CD14-positive monocyte (primary cell): ENCODE measurements around the gene GREB1L. TPM values are rescaled to one million over a fixed set of nuclear protein-coding genes. Genes with fewer than 3 reads are reported as not detected.

Experiments used
- DNase-seq, 3 donors: peaks; one replicate each; pipeline ENCODE4 v3.0.0-alpha.2; 2011 to 2022
- H2AFZ ChIP-seq: 2 replicates; pipeline ENCODE4 v1.6.0; 2012; ENCODE audit warnings: mild to moderate bottlenecking, low read depth, low read length, inconsistent platforms; ENCODE audit not compliant: insufficient read depth, poor library complexity, severe bottlenecking
- H3K27ac ChIP-seq, 2 donors: 1 replicate in 1 of 2; 2 replicates in 1 of 2; pipeline ENCODE4 v1.5.1; 2012 to 2013; ENCODE audit warnings: low read length in 2 of 2, control low read depth in 1 of 2, inconsistent platforms in 1 of 2, low read depth in 1 of 2, mild to moderate bottlenecking in 1 of 2
- H3K27me3 ChIP-seq, 2 donors: one replicate each; pipeline versions ENCODE4 v1.6.0 to v1.6.1; 2011 to 2013; ENCODE audit warnings: low read length in 2 of 2; ENCODE audit not compliant: control insufficient read depth in 2 of 2, insufficient read depth in 2 of 2
- H3K36me3 ChIP-seq, 2 donors: replicated peaks in 1 of 2; 1 replicate in 1 of 2; 2 replicates in 1 of 2; pipeline versions ENCODE4 v1.5.1 to v1.6.1; 2012 to 2013; ENCODE audit warnings: low read length in 2 of 2, control low read depth in 1 of 2, inconsistent platforms in 1 of 2, mild to moderate bottlenecking in 1 of 2; ENCODE audit not compliant: insufficient read depth in 2 of 2, control insufficient read depth in 1 of 2
- H3K4me1 ChIP-seq, 2 donors: 1 replicate in 1 of 2; 2 replicates in 1 of 2; pipeline versions ENCODE4 v1.5.1 to v1.6.1; 2012 to 2013; ENCODE audit warnings: low read length in 2 of 2, control low read depth in 1 of 2, inconsistent platforms in 1 of 2, mild to moderate bottlenecking in 1 of 2, moderate library complexity in 1 of 2; ENCODE audit not compliant: insufficient read depth in 2 of 2, control insufficient read depth in 1 of 2
- H3K4me2 ChIP-seq: replicated peaks from 2 replicates; pipeline ENCODE3; 2012; ENCODE audit warnings: low read length, moderate library complexity, mild to moderate bottlenecking; ENCODE audit not compliant: poor library complexity, severe bottlenecking; ENCODE audit errors: extremely low read depth
- H3K4me3 ChIP-seq, 3 experiments: fragments of 200-600 bp in 1 of 3; sonication (generic) in 1 of 3; replicated peaks in 1 of 3; 1 replicate in 2 of 3; 2 replicates in 1 of 3; pipeline ENCODE4 v1.5.1; 2011 to 2013; ENCODE audit warnings: low read length in 3 of 3, mild to moderate bottlenecking in 3 of 3, control low read depth in 2 of 3, low read depth in 2 of 3, inconsistent platforms in 1 of 3, moderate library complexity in 1 of 3
- H3K79me2 ChIP-seq: 2 replicates; pipeline ENCODE4 v1.6.0; 2012; ENCODE audit warnings: mild to moderate bottlenecking, control low read depth, inconsistent platforms, low read length, moderate library complexity; ENCODE audit not compliant: insufficient read depth
- H3K9ac ChIP-seq: 2 replicates; pipeline ENCODE4 v1.6.0; 2017; ENCODE audit warnings: low read length, mild to moderate bottlenecking; ENCODE audit not compliant: insufficient read depth, poor library complexity, severe bottlenecking
- H3K9me3 ChIP-seq, 2 donors: replicated peaks in 1 of 2; 1 replicate in 1 of 2; 2 replicates in 1 of 2; pipeline versions ENCODE4 v1.5.1 to v1.6.1; 2012 to 2013; ENCODE audit warnings: low read length in 2 of 2, control low read depth in 1 of 2; ENCODE audit not compliant: control insufficient read depth in 1 of 2, insufficient read depth in 1 of 2
- H4K20me1 ChIP-seq: 2 replicates; pipeline ENCODE4 v1.6.0; 2012; ENCODE audit warnings: mild to moderate bottlenecking, low read length, control low read depth, moderate library complexity; ENCODE audit not compliant: insufficient read depth
- H3K27ac Mint-ChIP-seq, 7 donors: one replicate each; pipeline ENCODE4 v1.8.0; 2020; ENCODE audit warnings: mild to moderate bottlenecking in 7 of 7, mixed read lengths in 7 of 7, moderate library complexity in 6 of 7, inconsistent platforms in 2 of 7
- H3K27me3 Mint-ChIP-seq, 3 donors: one replicate each; pipeline ENCODE4 v1.8.0; 2021 to 2022; ENCODE audit warnings: low read depth in 3 of 3, mild to moderate bottlenecking in 3 of 3, mixed read lengths in 3 of 3, moderate library complexity in 3 of 3, inconsistent platforms in 1 of 3
- H3K36me3 Mint-ChIP-seq, 2 donors: one replicate each; pipeline ENCODE4 v1.8.0; 2020; ENCODE audit warnings: mixed read lengths in 2 of 2, inconsistent platforms in 1 of 2, mild to moderate bottlenecking in 1 of 2
- H3K4me1 Mint-ChIP-seq: one replicate; pipeline ENCODE4 v1.8.0; 2020; ENCODE audit warnings: mild to moderate bottlenecking, mixed read lengths
- H3K4me3 Mint-ChIP-seq, 2 donors: one replicate each; pipeline ENCODE4 v1.8.0; 2020; ENCODE audit warnings: mild to moderate bottlenecking in 2 of 2, mixed read lengths in 2 of 2, moderate library complexity in 1 of 2
- H3K9me3 Mint-ChIP-seq, 7 donors: one replicate each; pipeline ENCODE4 v1.8.0; 2020 to 2022; ENCODE audit warnings: mixed read lengths in 7 of 7, mild to moderate bottlenecking in 6 of 7, moderate library complexity in 6 of 7, inconsistent platforms in 2 of 7
- CTCF ChIP-seq: fragments of 200-600 bp; IDR thresholded peaks from one replicate; pipeline ENCODE4 v1.8.0; 2022; ENCODE audit warnings: antibody characterized with exemption, mild to moderate bottlenecking
- WGBS: methylation state at CpG from one replicate; pipeline ENCODE4 v1.1.5; 2013; ENCODE audit warnings: missing lambda C conversion rate; ENCODE audit not compliant: insufficient coverage; 5-methylcytosine and 5-hydroxymethylcytosine counted together
- intact Hi-C, 2 donors: fragments of 100-400 bp; cut with micrococcal nuclease; formaldehyde crosslinking; loops; one replicate each; pipeline versions ENCODE4 v1.15.0 to v1.15.1; 2023
- polyA plus RNA-seq, 3 donors: library from polyadenylated mRNA; depleted of rRNA in 1 of 3; unstranded in 2 of 3; stranded (reverse) in 1 of 3; fragments of 300-500 nt in 2 of 3; fragments of >200 nt in 1 of 3; fragmentation: Illumina TruSeq in 2 of 3; gene quantifications; 1 replicate in 2 of 3; 2 replicates in 1 of 3; pipeline ENCODE4 v1.2.3, GENCODE V29; 2012 to 2021

The GREB1L gene
- polyA plus RNA-seq, 3 donors = 0.02 to 0.03 TPM; not detected in 1

DNA sequence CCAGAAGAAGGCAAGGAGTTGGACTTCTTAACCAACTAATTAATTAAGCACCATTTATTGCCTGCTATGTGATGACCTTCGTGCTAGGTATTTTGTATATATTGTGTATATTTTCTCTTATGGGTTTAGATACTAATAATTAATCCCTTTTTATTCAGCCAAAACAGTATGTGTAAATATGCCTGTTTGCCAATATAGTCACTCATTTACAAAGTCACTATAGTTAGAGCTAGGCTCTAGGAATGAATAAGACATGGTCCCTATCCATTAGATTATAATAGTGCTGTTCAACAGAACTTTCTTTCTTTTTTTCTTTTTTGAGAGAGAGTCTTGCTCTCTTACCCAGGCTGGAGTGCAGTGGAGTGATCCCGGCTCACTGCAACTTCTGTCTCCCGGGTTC lies 51.4 kb downstream of the GREB1L start:
- Histone ChIP-seq H3K36me3 (no peaks in the 10 kb centered on the region), H3K79me2 (no peaks in the 10 kb centered on the region), H3K9ac (no peak overlapping the region), H3K9me3 (no peaks in the 10 kb centered on the region), H3K4me1 (no peaks in the 10 kb centered on the region), H3K4me2 (no peak overlapping the region), H4K20me1 (no peaks in the 10 kb centered on the region), H3K27me3 (no peaks in the 10 kb centered on the region), H3K4me3 (no peak overlapping the region), H3K27ac (no peak overlapping the region), H2AFZ (no peak overlapping the region)
- no peaks in the 10 kb centered on the region for H3K36me3 Mint-ChIP-seq
- no peak overlapping the region for H3K4me3 Mint-ChIP-seq
- peaks cover 0 to 3% (median 2%) of the 10 kb centered on the region in 3 donors for H3K27me3 Mint-ChIP-seq
- no peaks in the 10 kb centered on the region for H3K4me1 Mint-ChIP-seq
- DNase-seq = no peak
- no peak overlapping the region for H3K27ac Mint-ChIP-seq
- TF ChIP-seq CTCF = no peak
- 100% methylated on average over 1 of the region's 3 CpGs for WGBS
- peaks cover 0 to 4% (median 0%) of the 10 kb centered on the region in 7 donors for H3K9me3 Mint-ChIP-seq
- intact Hi-C loops = no loop called here

DNA sequence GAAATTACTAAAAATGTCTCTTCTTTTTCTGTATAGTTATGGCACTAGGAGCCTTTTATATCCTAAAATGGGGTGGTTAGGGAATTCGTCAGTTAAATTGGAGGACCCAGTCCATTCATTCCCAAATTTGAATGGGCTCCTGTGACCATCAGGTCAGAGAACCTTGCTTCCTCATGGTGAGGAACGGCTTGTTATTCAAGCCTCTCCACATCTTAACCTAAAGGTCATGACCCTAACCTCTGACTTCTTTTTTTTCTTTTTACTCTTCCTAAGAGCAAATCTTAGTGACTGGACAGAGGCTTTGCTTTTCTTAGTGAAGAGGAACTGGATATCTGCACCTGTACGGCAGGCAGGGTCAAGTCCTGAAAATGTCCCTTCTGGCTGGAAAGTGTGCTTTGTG lies 53.1 kb downstream of the GREB1L start:
- H3K27me3 Mint-ChIP-seq = peaks cover 0 to 2% (median 2%) of the 10 kb centered on the region in 3 donors
- no CpG with 5 or more reads among the region's 3 CpGs for WGBS

More for the DNA sequence above, 53.1 kb downstream of the GREB1L start:
- no peaks in the 10 kb centered on the region for H3K4me1 Mint-ChIP-seq
- no peaks in the 10 kb centered on the region for H3K79me2 ChIP-seq
- no peaks in the 10 kb centered on the region for H3K9me3 ChIP-seq
- H3K4me2 ChIP-seq = no peak overlapping the region
- intact Hi-C loops = no loop called here
- no peaks in the 10 kb centered on the region for H3K36me3 Mint-ChIP-seq
- H3K4me1 ChIP-seq = no peaks in the 10 kb centered on the region
- no peaks in the 10 kb centered on the region for H4K20me1 ChIP-seq
- H2AFZ ChIP-seq = no peak overlapping the region
- peaks cover 0 to 4% (median 0%) of the 10 kb centered on the region in 7 donors for H3K9me3 Mint-ChIP-seq
- DNase-seq = no peak
- H3K27ac ChIP-seq = no peak overlapping the region
- TF ChIP-seq CTCF = no peak
- H3K27me3 ChIP-seq = no peaks in the 10 kb centered on the region
- no peak overlapping the region for H3K9ac ChIP-seq
- H3K4me3 Mint-ChIP-seq = no peak overlapping the region
- H3K4me3 ChIP-seq = no peak overlapping the region
- no peak overlapping the region for H3K27ac Mint-ChIP-seq
- no peaks in the 10 kb centered on the region for H3K36me3 ChIP-seq
